NCI-H1930 (cell line): Measurements from ENCODE around the gene ZNHIT6.
"Not testable (repeated sequence)": the region's sequence is repeated elsewhere in the genome, so short reads cannot be mapped to it uniquely, and the experiment has no call there.

Experiments used
- DNase-seq, 2 experiments: peaks; one replicate each; lab custom pipeline; 2025; lab: John Stamatoyannopoulos, UW

ZNHIT6 gene

DNA sequence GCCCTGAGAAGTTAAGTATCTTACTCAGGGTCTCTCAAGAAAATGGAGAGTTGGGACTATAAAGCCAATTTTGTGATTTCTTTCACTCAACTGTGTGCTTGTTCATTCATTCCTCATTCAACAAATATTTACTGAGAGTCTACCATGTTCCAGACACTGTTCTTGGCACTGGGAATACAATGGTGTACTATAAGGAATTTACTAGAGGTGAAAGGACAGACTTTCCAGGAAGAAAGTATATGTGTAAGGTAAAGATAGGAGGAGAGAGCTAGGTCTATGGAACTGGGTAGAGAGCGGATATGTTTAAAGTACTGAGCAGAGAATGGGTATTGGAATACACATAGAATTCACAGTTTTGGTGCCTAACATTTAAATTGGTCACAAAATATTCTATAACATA, 42.3 kb downstream of the ZNHIT6 start:
- no peak for DNase-seq

DNA sequence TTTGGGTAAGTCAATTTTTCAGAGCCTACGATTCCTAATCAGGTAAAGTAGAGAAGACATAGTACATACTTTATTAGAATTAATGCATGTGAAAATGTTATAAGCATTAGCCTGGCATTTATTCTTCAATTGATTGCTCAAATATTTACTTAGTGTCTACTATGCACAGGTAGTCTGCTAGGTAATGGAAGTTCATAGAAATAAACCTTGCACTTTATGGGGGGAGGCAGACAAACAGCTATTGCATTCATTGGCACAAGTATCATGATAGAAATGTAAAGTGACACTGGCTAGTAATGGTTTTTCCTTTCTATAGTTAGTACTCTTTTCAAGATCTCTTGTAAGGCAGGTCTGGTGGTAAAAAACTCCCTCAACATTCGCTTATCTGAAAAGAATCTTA, 44.9 kb downstream of the ZNHIT6 start:
- DNase-seq, result no peak

DNA sequence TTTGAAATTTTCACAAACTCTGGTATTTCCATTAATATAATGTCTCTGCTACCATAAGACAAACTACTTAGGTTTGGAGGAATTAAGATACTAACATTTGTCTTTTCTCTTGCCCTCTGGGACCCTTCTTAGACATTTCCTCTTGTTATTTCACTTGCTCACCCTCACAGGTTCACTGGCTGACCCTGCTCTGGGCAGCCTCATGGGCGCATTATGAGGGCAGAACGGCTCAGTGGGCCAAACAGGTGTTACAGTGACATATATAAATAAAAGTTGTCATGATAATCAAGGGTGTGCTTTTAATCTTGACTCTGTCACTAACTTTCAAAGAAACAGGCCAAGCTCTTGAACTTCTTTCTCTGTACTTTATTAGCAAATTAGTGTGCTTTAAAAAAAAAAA, 46.5 kb downstream of the ZNHIT6 start:
- DNase-seq, result no peak

DNA sequence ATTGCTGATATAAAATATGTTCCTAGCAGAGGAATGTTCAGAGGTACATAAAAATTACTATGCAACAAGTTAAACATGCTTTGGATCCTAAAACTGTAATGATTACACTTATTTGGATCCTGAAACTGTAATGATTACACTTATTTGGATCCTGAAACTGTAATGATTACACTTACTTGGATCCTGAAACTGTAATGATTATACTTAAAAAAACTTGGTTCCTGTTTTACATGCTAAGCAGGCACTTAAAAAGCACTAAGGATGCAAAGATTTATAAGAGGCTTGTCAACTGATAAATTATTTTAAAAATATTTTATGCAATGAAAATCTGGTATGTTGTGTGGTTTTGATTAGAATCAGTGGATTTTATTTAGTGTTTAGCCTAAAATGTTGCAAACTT, 47.7 kb downstream of the ZNHIT6 start:
- no peak for DNase-seq

DNA sequence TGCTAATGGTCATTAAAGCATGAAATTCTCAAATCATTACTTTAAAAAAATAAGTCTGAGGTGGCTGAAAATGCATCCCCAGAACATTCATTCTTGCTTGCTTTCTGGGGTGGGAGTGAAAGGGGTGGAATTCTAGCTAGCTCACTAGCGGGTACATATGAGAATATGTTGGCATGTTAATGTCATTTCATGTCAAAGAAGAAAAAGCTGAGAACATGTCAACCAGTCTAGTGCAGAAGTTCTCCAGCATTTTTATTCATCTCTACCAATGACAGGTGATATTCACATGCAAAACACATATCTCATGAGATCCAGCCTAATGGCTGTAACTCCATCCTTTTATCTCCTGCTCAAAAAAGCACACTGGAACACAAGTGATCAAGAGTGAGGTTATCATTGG, 49.1 kb downstream of the ZNHIT6 start:
- no peak for DNase-seq

DNA sequence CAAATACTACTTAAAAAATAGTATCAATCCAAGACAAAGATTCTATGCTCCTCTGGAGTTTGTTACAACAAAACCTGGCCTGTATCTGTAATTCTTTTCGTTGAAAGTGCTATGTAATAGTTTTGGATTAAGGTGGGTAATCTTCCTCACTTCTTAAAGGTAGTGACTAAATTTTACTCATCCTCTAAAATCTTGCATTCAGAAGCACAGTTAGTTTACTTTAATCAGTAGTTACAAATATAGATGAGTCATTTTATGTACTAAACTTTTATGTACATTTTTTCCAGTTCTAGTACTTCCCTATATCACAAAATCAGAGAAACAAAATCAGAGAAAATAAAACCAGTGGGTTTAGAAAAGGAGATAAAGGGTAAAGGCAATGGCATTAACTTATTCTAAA, 51.3 kb downstream of the ZNHIT6 start:
- DNase-seq, result no peak

DNA sequence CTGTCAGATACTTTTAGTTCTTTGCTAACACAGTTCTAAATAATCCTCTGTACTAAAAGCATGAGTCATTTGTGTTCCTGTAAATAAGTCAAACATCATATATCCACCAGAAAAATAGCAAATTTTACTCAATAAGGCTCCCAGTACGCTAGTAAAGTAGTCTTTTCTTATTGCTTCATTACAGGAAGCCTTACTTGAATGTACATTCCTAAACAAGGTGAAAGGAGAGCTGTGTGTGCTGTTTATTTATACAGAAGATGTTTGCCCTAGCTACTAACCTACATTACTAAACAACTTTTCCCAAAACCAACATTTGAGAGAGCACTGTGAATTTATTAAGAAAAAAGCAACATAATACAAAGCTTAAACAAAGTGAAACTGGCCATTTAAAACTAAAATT, 52.0 kb downstream of the ZNHIT6 start:
- no peak for DNase-seq

DNA sequence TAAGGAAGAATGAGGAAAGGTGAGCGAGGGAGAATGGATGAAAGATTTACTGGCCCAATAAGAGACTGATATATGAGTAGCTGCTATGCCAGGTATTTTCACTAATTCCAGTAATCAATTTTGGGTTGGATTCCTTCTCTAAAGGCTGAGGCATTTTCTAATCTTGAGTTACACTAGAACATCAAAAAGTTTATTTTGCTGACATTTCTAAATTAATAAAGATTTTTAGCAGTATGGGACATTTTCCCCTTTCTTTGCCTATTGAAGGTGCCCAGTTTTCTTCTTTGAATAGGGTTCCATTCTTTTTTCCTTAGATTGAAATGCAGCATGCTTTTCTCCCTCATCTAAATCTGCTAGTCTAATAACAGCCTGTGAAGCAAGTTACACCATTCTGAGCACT, 52.9 kb downstream of the ZNHIT6 start:
- DNase-seq, result no peak

DNA sequence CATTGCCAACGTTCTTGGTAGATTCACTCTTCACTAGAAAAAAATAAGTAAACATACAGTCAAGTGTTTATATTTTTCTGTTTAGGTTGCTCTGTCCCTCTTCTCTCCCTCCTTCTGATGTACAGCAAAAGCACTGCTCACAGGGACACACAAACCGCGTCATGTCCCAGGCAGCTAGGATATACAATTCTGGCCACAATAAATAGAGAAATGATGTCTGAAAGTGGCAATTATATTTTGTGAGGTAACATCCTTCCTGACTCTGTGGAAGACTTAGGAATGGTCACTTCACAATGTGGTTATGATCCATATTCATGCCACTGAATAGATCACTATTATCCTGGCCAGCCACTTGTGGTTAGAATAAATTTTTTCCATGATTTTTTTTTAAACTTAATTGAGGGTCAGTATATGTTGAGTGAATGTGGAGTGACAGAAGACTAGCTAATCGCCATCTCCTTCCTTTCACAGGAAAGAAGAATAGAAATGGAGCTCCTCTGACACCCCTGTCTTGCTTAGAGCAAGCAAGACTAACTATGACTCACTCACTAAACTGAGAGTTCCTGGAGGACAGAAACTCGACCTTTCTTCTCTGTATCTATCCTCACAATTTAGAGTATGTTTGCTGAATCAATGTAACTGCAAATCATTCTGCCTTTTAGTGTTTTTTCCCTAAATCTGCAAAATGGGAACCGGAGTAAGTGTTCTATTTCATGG, 54.0 kb downstream of the ZNHIT6 start:
- no peak for DNase-seq

DNA sequence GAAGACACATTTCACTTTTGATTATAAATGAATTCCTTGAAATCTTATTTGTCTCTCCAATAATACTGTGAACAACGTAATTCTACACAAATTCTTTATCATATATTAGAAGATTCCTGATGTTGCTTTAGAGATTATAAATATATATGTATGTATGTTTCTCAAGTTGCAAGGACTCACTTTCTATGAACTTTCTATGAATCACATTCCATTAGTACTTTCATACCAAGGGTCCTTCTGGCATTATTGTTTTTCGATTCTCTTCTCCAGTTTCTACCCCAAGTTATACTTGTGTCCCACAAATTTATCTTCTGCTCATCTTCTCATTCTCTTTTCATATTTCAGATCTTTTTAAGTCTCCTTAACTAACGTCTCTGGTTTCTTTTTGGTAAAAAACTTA, 55.9 kb downstream of the ZNHIT6 start:
- DNase-seq, result no peak

DNA sequence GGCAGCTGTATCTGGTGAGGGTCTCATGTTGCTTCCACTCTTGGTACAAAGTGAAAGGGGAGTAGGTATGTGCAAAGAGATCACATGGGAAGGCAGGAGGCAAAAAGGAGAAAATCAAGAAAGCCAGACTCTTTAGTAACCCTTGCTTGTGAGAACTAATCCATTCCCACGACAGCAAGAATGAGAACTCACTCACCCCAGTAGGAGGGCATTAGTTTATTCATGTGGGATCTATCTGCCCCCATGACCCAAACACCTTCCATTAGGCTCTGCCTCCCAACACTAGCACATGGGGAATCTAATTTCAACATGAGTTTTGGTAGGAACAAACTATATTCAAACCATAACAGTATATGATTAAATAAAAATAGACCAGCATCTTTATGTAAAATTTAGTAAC, 57.6 kb downstream of the ZNHIT6 start:
- no peak for DNase-seq

DNA sequence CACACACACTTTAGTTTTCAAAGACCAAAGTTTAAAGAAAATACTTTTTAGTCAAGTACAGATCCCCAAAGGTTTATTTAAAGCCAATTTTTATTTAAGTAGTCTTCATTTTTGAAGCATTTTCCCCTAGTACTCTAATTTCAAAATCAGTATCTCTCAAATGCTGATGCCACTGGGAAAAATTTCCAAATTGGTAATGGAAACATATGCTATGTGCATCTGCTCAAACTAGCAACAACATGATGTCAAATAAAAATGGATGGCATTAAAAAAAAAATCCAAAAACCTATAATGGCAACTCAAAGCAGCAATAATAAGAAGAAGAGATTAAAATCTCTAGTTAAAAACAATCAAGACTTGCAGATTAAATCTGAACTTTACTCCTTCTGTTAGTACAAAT, 58.6 kb downstream of the ZNHIT6 start:
- DNase-seq, result no peak

DNA sequence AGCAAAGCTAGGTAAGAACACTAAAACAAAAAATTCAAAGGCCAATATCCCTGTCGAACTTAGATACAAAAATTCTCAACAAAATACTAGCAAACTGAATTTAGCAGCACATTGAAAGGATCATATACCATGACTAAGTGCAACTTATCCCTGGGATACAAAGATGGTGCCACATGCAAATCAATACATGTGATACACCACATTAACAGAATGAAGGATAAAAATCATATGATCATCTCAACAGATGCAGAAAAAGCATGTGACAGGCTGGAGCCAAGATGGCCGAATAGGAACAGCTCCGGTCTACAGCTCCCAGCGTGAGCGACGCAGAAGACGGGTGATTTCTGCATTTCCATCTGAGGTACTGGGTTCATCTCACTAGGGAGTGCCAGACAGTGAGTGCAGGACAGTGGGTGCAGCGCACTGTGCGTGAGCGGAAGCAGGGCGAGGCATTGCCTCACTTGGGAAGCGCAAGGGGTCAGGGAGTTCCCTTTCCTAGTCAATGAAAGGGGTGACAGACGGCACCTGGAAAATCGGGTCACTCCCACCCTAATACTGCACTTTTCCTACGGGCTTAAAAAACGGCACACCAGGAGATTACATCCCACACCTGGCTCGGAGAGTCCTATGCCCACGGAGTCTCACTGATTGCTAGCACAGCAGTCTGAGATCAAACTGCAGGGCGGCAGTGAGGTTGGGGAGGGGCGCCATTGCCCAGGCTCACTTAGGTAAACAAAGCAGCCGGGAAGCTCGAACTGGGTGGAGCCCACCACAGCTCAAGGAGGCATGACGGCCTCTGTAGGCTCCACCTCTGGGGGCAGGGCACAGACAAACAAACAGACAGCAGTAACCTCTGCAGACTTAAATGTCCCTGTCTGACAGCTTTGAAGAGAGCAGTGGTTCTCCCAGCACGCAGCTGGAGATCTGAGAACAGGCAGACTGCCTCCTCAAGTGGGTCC, 66.4 kb downstream of the ZNHIT6 start:
- DNase-seq, result not testable (repeated sequence)

DNA sequence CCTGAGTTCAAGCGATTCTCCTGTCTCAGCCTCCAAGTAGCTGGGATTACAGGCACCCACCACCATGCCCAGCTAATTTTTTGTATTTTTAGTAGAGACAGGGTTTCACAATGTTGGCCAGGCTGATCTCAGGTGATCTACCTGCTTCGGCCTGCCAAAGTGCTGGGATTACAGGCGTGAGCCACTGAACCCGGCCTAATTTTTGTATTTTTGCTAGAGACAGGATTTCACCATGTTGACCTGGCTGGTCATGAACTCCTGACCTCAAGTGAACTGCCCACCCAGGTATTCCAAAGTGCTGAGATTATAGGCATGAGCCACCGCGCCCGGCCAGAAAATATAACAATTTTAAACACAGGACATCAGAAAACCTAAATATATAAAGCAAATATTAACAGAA, 68.3 kb downstream of the ZNHIT6 start:
- DNase-seq, result not testable (repeated sequence)

DNA sequence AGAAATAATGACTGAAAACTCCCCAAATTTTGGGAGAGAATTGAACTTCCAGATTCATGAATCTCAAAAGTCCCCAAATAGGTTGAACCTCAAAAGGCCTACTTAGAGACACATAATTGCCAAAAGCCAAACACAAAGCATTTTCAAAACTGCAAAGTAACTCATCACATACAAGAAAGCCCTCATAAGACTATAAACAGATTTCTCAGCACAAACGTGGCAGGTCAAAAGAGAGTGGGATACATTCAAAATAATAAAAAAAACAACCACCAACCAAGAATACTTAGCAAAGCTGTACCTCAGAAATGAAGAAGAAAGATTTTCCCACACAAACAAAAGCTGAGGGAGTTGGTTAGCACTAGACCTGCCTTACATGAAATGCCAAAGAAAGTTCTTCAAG, 69.8 kb downstream of the ZNHIT6 start:
- no peak for DNase-seq

DNA sequence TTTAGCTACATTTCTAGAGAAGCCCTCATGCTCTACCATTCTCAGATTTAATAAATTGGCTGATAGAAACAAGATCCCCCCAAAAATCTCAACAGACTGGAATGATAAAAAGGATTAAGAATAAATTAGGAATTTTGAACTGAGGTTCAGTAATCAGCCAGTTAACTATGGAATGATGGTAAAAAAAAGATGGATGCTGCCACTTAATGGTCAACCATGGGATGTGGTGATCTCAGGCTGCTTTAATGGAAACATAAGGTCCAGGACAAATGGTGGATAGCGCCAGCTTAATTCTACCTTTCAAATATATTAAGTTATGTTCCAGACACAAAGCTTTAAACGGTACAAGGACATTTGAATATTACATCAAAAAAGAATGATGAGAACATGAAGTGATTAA, 77.7 kb downstream of the ZNHIT6 start:
- no peak for DNase-seq

DNA sequence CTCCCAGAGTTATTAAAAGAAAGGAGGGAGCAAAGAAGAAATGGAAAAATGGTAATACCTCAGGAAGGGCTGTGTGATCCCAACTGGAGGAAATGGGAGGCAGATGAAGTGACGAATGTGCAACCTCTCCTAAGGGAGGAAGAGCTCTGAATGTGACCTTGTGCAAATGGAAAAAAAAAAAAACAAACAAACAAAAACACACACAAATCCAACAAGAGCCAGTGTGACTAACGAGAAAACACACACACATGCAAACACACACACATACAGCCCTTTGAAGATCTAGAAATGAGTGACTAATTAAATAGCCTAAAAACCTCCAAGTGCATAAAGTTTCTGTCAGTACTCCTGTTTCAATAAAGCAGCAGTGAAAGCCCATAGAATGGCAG, 78.7 kb downstream of the ZNHIT6 start:
- DNase-seq, result no peak

DNA sequence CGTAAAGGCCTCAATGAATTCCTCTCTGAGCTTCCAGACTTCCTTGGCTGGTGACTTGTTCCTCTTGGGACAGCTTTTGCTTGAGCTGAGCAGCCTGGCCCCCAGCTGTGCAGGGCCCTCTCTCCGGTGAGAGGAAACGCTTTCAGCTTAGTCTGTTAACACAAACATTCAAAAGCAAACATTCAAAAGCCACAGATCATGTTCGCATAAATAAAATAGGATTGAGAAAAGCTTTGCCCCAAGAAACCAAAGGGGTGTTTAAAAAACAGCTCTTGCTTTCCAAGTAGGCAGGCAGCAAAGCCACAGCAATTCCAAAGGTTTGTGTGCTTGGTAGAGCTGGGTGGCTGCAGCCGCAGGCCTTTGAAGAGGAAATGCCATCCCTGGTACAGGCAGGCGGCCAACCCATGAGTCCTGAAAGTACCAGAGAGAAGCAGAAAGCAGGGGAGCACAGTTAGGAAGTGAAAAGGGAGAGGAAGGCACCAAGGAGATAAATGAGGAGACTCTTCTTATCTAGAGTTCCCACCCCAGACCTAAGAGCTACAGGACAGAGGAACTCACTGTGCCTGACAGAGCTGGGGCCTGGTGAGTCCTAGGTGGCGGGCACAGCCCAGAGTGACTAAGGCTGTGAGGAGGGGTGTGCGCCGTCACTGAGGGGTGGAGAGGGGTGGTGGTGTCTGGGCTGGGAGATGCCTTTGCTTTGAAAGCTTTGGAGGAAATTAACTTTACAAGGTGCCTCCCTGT, 79.3 kb downstream of the ZNHIT6 start:
- DNase-seq, result no peak

DNA sequence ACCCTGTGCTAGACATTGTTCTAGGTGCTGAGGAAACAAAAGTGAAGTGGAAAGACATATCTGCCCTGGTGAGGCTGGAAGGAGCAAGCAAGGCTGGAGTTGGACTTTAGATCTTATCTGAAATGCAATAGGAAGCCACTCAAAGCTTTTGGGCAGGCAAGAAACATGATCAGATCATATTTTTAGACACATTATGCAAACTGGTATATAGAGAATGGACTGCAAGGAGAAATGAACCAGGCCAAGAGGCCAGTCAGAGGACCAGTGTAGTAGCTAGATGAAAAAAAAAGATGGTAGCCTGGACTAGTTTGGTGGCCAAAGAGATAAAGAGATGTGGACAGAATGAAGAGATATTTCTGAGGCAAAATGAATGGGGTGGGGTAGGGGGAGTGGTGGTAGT, 81.4 kb downstream of the ZNHIT6 start:
- DNase-seq, result no peak

DNA sequence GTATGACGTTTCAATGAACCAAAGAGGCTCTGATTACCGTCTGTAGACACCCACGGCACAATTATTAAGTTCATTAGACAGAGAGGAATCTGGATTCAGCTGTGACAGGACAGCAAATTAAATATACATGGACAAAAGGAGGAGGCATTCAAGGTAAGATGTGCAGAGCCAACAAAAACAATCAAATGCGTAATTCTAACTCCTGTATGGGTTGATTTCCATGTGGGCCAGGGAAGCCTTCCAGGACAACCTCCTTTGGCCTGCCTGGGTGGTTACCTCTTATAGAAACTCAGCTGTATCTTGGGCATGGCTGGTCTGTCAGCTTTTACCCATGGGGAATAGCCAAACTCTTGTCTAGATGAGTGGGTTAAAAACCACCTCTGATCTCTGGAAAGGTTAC, 83.9 kb downstream of the ZNHIT6 start:
- no peak for DNase-seq

DNA sequence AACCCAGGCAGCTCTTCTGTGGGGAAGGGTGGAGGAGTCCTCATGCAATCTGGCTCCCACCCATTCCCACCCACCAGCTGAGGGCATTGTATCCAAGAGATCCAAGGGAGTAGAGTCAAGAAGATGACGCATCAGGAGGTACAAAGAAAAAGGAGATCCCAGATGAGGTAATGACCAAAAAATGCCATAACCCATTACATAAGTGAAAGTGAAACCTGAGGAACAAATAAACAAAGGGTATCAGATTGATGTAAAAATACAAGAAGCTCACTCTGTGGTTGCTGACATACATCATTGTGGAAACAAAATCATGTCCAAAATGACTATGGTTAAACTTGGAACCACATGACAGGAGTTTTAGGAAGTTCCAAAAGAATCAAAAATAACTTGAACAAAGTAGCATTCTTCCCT, 85.2 kb downstream of the ZNHIT6 start:
- no peak for DNase-seq

DNA sequence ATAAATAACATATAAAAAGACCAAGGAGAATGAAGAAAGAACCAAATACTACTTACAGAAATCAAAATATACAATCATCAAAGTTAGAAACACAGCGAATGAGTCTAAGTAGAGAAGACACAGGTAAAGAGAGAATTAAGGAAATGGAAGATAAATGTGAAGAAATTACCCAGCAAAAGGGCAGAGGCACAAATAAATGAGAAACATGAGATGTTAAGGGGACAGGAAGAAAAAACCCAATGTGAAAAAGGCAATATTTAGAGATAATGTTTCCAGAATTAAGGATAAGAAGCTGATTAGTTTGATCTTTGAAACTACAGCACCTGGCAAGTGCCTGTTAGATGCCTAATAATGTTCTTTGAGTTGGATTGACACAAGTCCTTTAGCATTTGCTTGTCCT, 86.8 kb downstream of the ZNHIT6 start:
- no peak for DNase-seq

DNA sequence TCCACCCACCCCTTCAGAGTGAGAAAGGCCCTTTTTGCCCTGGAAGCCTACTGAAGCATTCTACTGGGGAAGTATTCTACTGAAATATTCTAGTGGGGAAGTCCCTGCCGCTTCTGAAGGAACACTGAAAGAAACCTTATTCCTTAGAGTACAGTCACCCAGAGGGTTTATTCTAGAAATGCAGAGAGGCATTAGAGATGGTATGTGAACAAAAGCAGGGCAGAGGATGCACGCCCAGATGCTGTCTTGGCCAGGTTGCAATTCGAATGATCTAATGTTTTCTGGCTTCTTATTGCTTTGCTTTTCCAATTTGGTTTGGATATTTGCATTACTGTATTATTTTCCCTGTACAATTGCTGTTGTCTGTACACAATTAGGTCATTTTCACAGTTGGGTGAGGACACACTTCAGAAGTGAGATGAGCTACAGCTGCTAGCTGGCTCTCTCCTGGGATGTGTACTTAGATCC, 90.6 kb downstream of the ZNHIT6 start:
- DNase-seq, result no peak
